ENCODE results near the gene ALG12. TPM values are rescaled to one million over a fixed set of nuclear protein-coding genes. Genes with fewer than 3 reads are reported as not detected.

Gene ALG12
- total RNA-seq, 6 donors from 2014 or later = 14.2 to 32.5 (median 22.3) TPM

DNA sequence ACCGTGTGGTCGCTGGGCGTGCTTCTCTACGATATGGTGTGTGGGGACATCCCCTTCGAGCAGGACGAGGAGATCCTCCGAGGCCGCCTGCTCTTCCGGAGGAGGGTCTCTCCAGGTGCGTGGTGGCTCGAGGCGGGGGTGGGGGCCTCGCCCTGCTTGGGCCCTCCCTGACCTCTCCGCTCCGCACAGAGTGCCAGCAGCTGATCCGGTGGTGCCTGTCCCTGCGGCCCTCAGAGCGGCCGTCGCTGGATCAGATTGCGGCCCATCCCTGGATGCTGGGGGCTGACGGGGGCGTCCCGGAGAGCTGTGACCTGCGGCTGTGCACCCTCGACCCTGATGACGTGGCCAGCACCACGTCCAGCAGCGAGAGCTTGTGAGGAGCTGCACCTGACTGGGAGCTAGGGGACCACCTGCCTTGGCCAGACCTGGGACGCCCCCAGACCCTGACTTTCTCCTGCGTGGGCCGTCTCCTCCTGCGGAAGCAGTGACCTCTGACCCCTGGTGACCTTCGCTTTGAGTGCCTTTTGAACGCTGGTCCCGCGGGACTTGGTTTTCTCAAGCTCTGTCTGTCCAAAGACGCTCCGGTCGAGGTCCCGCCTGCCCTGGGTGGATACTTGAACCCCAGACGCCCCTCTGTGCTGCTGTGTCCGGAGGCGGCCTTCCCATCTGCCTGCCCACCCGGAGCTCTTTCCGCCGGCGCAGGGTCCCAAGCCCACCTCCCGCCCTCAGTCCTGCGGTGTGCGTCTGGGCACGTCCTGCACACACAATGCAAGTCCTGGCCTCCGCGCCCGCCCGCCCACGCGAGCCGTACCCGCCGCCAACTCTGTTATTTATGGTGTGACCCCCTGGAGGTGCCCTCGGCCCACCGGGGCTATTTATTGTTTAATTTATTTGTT, 44.8 kb upstream of the ALG12 start:
- peak overlapping the region; percentile 95 to 98 (median 96) for H3K27ac ChIP-seq
- peaks cover 17 to 44% (median 36%) of the 10 kb centered on the region in 4 donors for H3K36me3 ChIP-seq
- TF ChIP-seq POLR2AphosphoS5 (IDR thresholded peaks at IDR 0.05) (no peak), POLR2A (IDR thresholded peaks at IDR 0.05) (peak in 1 of 4 donors; percentile 22), EP300 (IDR thresholded peaks at IDR 0.05) (no peak)
- TF ChIP-seq, protein P1, sequence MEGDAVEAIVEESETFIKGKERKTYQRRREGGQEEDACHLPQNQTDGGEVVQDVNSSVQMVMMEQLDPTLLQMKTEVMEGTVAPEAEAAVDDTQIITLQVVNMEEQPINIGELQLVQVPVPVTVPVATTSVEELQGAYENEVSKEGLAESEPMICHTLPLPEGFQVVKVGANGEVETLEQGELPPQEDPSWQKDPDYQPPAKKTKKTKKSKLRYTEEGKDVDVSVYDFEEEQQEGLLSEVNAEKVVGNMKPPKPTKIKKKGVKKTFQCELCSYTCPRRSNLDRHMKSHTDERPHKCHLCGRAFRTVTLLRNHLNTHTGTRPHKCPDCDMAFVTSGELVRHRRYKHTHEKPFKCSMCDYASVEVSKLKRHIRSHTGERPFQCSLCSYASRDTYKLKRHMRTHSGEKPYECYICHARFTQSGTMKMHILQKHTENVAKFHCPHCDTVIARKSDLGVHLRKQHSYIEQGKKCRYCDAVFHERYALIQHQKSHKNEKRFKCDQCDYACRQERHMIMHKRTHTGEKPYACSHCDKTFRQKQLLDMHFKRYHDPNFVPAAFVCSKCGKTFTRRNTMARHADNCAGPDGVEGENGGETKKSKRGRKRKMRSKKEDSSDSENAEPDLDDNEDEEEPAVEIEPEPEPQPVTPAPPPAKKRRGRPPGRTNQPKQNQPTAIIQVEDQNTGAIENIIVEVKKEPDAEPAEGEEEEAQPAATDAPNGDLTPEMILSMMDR (IDR thresholded peaks at IDR 0.05) = peak in 1 of 6 experiments; percentile 8
- peak overlapping the region; percentile 88 to 98 (median 94) for H3K4me3 ChIP-seq
- no peaks in the 10 kb centered on the region for H3K27me3 ChIP-seq
- H3K4me1 ChIP-seq = peaks cover 72 to 76% (median 74%) of the 10 kb centered on the region in 4 donors
- 57 to 63% methylated on average over 24 to 49 of the region's 63 CpGs for WGBS, 2 donors
- peak; percentile 27 to 89 for DNase-seq
- no peak for ATAC-seq (ENCODE audit: low FRiP score in 2 of 2)
- no peaks in the 10 kb centered on the region for H3K9me3 ChIP-seq

DNA sequence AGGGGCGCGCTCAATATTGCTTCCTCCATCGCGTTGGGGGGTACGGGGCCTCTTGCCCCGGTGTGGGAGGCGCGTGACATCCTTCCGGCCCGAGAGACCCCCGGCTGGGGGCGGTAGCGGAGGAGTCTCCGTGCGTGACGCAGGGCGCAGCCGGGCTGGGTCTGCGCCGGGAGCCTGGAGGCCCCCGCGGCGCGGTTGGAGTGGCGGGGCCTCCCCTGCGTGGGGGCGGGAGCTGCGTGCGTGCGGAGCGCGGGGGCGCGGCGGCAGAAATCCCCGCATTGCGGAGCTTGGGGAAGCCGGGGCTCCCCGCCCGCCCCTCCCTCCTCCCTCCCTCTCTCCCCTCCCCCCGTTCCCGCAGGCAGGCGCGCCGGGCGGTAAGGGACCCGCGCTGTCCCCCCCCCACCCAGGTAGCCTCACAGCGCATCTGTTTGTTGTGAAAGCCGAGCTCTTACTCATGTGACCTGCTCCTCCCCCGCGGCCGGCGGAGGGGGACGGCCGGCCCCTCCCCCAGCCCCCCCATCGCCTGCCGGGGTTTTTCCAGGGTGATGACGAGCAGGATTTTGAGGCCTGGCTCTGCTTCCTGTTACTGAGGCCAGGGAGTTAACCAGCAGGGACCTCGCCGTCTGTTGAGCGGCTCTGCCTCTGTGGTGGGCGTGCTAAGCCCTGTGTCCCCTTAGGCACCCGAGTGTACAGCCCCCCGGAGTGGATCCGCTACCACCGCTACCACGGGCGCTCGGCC, 43.9 kb upstream of the ALG12 start:
- Histone ChIP-seq H3K27ac (peak overlapping the region; percentile 95 to 98 (median 96)), H3K4me3 (peak overlapping the region; percentile 88 to 98 (median 94)), H3K36me3 (peaks cover 17 to 44% (median 36%) of the 10 kb centered on the region in 4 donors), H3K27me3 (no peaks in the 10 kb centered on the region), H3K9me3 (no peaks in the 10 kb centered on the region), H3K4me1 (peaks cover 64 to 73% (median 66%) of the 10 kb centered on the region in 4 donors)
- peak; percentile 16 to 46 for ATAC-seq (ENCODE audit: low FRiP score in 2 of 2)
- 1 to 15% methylated on average over 11 to 29 of the region's 70 CpGs for WGBS, 2 donors
- TF ChIP-seq, protein P1 (IDR thresholded peaks at IDR 0.05) = no peak
- TF ChIP-seq EP300 (IDR thresholded peaks at IDR 0.05) (peak in 2 of 4 donors; percentile 45 to 89), POLR2AphosphoS5 (IDR thresholded peaks at IDR 0.05) (peak; percentile 80 to 85), POLR2A (IDR thresholded peaks at IDR 0.05) (peak in 3 of 4 donors; percentile 53 to 75 (median 58))
- peak; percentile 92 to 94 for DNase-seq

DNA sequence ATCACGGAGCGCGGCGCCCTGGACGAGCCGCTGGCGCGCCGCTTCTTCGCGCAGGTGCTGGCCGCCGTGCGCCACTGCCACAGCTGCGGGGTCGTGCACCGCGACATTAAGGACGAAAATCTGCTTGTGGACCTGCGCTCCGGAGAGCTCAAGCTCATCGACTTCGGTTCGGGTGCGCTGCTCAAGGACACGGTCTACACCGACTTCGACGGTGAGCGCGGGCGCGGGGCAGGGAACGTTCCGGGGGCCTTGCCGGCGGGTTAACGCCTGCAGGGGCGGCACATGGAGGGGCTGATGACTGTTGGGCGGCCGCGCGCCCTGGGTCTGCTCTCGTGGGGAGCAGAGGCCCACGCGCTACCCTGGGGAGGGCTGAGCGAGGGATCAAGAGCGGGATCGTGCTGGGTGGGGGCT, 43.4 kb upstream of the ALG12 start:
- H3K9me3 ChIP-seq = no peaks in the 10 kb centered on the region
- WGBS, 2 donors = 0% methylated on average over 6 of the region's 49 CpGs; no CpG with 5 or more reads in 1 of the 2 donors
- H3K4me1 ChIP-seq = peaks cover 63 to 72% (median 65%) of the 10 kb centered on the region in 4 donors
- peak overlapping the region; percentile 95 to 98 (median 96) for H3K27ac ChIP-seq
- DNase-seq (peak; percentile 22 to 90), ATAC-seq (ENCODE audit: low FRiP score in 2 of 2) (no peak)
- H3K27me3 ChIP-seq = no peaks in the 10 kb centered on the region
- H3K4me3 ChIP-seq = peak overlapping the region; percentile 88 to 98 (median 94)
- TF ChIP-seq EP300 (IDR thresholded peaks at IDR 0.05) = no peak
- TF ChIP-seq, protein P1 (IDR thresholded peaks at IDR 0.05) = peak in 2 of 6 experiments; percentile 3 to 20
- peak in 1 of 2 donors; percentile 5 for TF ChIP-seq POLR2AphosphoS5 (IDR thresholded peaks at IDR 0.05)
- TF ChIP-seq POLR2A (IDR thresholded peaks at IDR 0.05) = peak in 1 of 4 donors; percentile 39
- peaks cover 17 to 44% (median 36%) of the 10 kb centered on the region in 4 donors for H3K36me3 ChIP-seq

DNA sequence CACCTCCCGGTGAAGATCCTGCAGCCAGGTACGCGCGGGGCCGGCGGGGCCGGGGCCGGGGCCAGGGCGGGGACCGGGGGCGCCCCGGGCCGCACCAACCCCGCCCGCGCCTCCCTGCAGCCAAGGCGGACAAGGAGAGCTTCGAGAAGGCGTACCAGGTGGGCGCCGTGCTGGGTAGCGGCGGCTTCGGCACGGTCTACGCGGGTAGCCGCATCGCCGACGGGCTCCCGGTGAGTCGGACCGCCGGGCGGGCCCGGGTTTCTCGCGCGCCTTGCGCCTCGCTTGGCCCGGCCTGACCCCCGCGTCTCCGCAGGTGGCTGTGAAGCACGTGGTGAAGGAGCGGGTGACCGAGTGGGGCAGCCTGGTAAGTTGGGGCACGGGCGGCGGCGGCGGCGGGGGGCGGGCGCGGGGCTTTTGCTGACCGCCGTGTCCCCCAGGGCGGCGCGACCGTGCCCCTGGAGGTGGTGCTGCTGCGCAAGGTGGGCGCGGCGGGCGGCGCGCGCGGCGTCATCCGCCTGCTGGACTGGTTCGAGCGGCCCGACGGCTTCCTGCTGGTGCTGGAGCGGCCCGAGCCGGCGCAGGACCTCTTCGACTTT, 42.9 kb upstream of the ALG12 start:
- H3K9me3 ChIP-seq = no peaks in the 10 kb centered on the region
- DNase-seq = peak; percentile 42 to 93
- H3K4me1 ChIP-seq = peaks cover 62 to 72% (median 65%) of the 10 kb centered on the region in 4 donors
- H3K4me3 ChIP-seq = peak overlapping the region; percentile 88 to 98 (median 94)
- no CpG with 5 or more reads among the region's 84 CpGs for WGBS, 2 donors
- ATAC-seq (ENCODE audit: low FRiP score in 2 of 2) = no peak
- H3K27me3 ChIP-seq = no peaks in the 10 kb centered on the region
- H3K36me3 ChIP-seq = peaks cover 17 to 44% (median 36%) of the 10 kb centered on the region in 4 donors
- H3K27ac ChIP-seq = peak overlapping the region; percentile 95 to 98 (median 96)
- TF ChIP-seq POLR2A (IDR thresholded peaks at IDR 0.05) = no peak
- TF ChIP-seq POLR2AphosphoS5 (IDR thresholded peaks at IDR 0.05) = no peak
- no peak for TF ChIP-seq EP300 (IDR thresholded peaks at IDR 0.05)
- TF ChIP-seq, protein P1 (IDR thresholded peaks at IDR 0.05) = no peak
